Stomach smooth muscle (tissue), 2 donors: ENCODE data around the gene RER1.

Source experiments
- H3K27ac ChIP-seq: one replicate; pipeline ENCODE4 v1.7.0; 2013; ENCODE audit warnings: mild to moderate bottlenecking, low read length, inconsistent platforms
- H3K27me3 ChIP-seq, 2 donors: one replicate each; pipeline ENCODE4 v1.7.0; 2013; ENCODE audit warnings: low read length in 2 of 2; ENCODE audit not compliant: insufficient read depth in 2 of 2, control insufficient read depth in 1 of 2
- H3K36me3 ChIP-seq, 2 donors: one replicate each; pipeline ENCODE4 v1.7.0; 2013; ENCODE audit warnings: low read length in 2 of 2; ENCODE audit not compliant: control insufficient read depth in 2 of 2, insufficient read depth in 2 of 2
- H3K4me1 ChIP-seq: one replicate; pipeline ENCODE4 v1.7.0; 2013; ENCODE audit warnings: low read length; ENCODE audit not compliant: control insufficient read depth, insufficient read depth
- H3K4me3 ChIP-seq, 2 donors: one replicate each; pipeline ENCODE4 v1.7.0; 2013; ENCODE audit warnings: low read length in 2 of 2
- H3K9ac ChIP-seq, 2 donors: one replicate each; pipeline ENCODE4 v1.7.0; 2013; ENCODE audit warnings: low read length in 2 of 2, mild to moderate bottlenecking in 1 of 2
- H3K9me3 ChIP-seq, 2 donors: one replicate each; pipeline ENCODE4 v1.7.0; 2013; ENCODE audit warnings: low read length in 2 of 2; ENCODE audit not compliant: control insufficient read depth in 2 of 2
- donor health status: healthy.
- donor health status: Pancreatic carcinoma.

RER1 gene

DNA sequence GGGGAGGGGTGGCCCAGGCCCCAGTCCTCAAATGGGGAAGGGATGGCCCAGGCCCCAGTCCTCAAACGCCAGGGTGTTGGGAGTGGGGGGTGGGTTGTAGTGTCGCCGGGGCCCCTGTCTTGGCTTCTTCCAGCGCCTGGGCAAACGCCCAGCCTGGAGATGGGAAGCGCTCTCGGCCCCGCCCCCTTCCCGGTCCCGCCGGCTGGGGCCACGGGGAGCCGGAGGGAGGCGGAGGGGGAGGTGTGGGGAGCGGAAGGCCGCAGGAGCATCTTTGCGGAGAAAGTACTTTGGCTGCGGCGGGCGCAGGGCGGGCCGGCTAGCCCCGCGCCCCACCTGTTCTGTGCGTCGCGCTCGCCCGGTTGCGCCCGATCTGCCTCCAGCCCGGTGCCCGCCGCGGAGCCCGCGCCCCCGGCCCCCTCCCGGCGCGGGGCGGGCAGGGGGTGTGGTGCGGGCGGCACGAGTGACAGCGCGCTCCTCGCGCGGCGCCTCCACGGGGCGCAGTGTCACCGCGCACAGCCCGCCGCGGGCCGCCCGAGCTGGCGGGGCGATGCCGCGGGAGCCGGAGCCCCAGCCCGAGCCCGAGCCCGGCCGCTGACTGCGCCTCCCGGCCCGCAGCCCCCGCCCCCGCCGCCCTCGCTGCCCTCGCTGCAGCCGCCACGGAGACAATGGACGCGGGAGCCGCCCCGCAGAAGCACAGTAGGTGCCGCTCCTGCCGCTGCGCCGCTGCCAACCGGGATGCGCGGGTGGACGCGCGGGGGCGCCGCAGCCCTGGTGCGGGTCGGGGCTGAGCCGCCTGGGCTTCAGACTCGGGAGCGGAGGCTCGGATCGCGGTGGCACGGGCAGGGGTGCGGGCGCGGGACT is 51.9 kb downstream of the RER1 start:
- Histone ChIP-seq H3K9ac (no peak overlapping the region), H3K9me3 (no peaks in the 10 kb centered on the region), H3K4me1 (no peaks in the 10 kb centered on the region), H3K36me3 (no peaks in the 10 kb centered on the region), H3K27me3 (peaks cover 28 to 36% of the 10 kb centered on the region in 2 donors), H3K27ac (no peak overlapping the region), H3K4me3 (no peak overlapping the region)

GRCh38 chr1:2444138-2444591 is 52.5 kb downstream of the RER1 start:
- Histone ChIP-seq H3K9me3 (no peaks in the 10 kb centered on the region), H3K27me3 (peaks cover 26 to 36% of the 10 kb centered on the region in 2 donors), H3K4me1 (no peaks in the 10 kb centered on the region), H3K36me3 (no peaks in the 10 kb centered on the region), H3K9ac (no peak overlapping the region), H3K27ac (no peak overlapping the region), H3K4me3 (no peak overlapping the region)

- H3K9ac ChIP-seq: no peak overlapping the region
Measured at GRCh38 chr1:2445162-2445822, 53.7 kb downstream of the RER1 start.

DNA sequence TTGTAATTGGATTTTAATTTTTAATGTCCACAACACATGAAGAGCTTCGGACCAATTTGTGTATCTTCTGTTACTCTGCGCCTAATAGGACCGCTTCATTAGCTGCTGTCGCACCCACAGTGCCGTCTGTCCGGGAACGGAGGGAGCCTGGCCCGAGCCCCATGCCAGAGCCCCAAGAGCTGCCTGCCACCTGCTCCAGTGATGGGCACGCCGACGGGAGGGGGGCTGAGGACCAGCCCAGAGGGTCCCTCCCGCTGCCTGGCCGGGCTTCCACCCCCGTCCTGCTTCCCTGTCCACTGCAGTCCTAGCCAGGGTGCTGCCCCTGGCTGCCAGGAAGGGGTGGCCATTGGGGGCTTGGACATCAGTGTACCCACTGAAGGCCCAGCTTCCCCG is 54.2 kb downstream of the RER1 start:
- Histone ChIP-seq H3K9me3 (no peaks in the 10 kb centered on the region), H3K9ac (no peak overlapping the region), H3K27ac (no peak overlapping the region), H3K4me3 (no peak overlapping the region), H3K27me3 (peaks cover 26 to 37% of the 10 kb centered on the region in 2 donors), H3K36me3 (no peaks in the 10 kb centered on the region), H3K4me1 (no peaks in the 10 kb centered on the region)

More at GRCh38 chr1:2445162-2445822, 53.7 kb downstream of the RER1 start:
- H3K4me3 ChIP-seq: no peak overlapping the region
- no peaks in the 10 kb centered on the region for H3K36me3 ChIP-seq
- no peak overlapping the region for H3K27ac ChIP-seq
- H3K27me3 ChIP-seq: peaks cover 26 to 36% of the 10 kb centered on the region in 2 donors
- no peaks in the 10 kb centered on the region for H3K4me1 ChIP-seq
- H3K9me3 ChIP-seq: no peaks in the 10 kb centered on the region

- no peaks in the 10 kb centered on the region for H3K4me1 ChIP-seq
- H3K27ac ChIP-seq: no peak overlapping the region
- H3K27me3 ChIP-seq: peaks cover 27 to 42% of the 10 kb centered on the region in 2 donors
- no peak overlapping the region for H3K4me3 ChIP-seq
- H3K36me3 ChIP-seq: no peaks in the 10 kb centered on the region
- no peak overlapping the region for H3K9ac ChIP-seq
- no peaks in the 10 kb centered on the region for H3K9me3 ChIP-seq
Measured at GRCh38 chr1:2446394-2446793, 54.8 kb downstream of the RER1 start.

- H3K4me1 ChIP-seq: no peaks in the 10 kb centered on the region
- no peaks in the 10 kb centered on the region for H3K36me3 ChIP-seq
- no peak overlapping the region for H3K27ac ChIP-seq
- no peaks in the 10 kb centered on the region for H3K9me3 ChIP-seq
- H3K9ac ChIP-seq: no peak overlapping the region
- H3K4me3 ChIP-seq: no peak overlapping the region
- H3K27me3 ChIP-seq: peaks cover 24 to 39% of the 10 kb centered on the region in 2 donors
Measured at GRCh38 chr1:2446861-2447260, 55.2 kb downstream of the RER1 start.

DNA sequence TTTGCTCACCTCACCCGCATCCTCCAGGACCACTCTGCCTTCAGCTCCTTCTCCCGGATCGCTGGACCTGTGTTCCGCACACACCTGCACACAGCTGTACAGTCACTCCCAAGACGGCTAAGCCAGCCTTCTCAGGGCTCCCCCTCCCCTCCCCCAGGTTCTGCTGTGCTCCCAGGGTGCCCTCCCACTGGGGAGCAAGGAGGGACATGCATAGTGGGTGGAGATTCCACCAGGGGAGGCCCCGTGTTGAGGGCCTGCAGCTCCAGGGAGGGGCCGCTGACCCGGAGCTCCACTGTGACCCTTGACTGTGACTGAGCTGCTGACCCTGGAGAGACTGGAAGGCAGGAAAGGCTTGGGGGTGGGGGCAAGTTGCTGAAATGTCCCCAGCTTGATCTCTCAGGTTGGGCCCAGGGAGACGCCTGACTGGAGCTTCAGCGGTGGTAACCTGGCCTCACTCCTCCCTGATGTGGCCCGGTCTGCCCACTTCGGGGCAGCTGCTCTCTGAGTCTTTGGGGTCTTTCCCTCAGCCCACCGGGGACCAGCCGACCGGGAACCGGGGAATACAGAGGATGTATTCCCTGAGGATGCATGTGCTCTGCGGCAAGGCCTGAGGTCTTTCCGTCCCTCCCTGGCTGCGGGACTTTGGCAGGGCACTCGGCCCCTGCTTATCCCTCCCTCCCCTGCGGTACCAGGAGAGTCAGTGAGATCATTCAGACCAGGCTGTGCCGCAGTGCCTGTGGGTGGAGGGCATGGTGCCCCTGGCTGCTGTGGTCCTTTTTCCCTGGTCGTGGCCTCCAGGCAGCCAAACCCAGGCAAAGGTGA is 55.8 kb downstream of the RER1 start:
- no peaks in the 10 kb centered on the region for H3K9me3 ChIP-seq
- H3K27ac ChIP-seq: no peak overlapping the region
- H3K36me3 ChIP-seq: no peaks in the 10 kb centered on the region
- no peak overlapping the region for H3K9ac ChIP-seq
- no peak overlapping the region for H3K4me3 ChIP-seq
- H3K27me3 ChIP-seq: peaks cover 23 to 34% of the 10 kb centered on the region in 2 donors
- H3K4me1 ChIP-seq: no peaks in the 10 kb centered on the region

GRCh38 chr1:2448098-2448445 is 56.4 kb downstream of the RER1 start:
- no peak overlapping the region for H3K27ac ChIP-seq
- peaks cover 18 to 33% of the 10 kb centered on the region in 2 donors for H3K27me3 ChIP-seq
- H3K9me3 ChIP-seq: no peaks in the 10 kb centered on the region
- H3K9ac ChIP-seq: no peak overlapping the region
- H3K4me3 ChIP-seq: no peak overlapping the region
- no peaks in the 10 kb centered on the region for H3K4me1 ChIP-seq
- no peaks in the 10 kb centered on the region for H3K36me3 ChIP-seq

GRCh38 chr1:2449636-2450454 is 58.2 kb downstream of the RER1 start:
- no peaks in the 10 kb centered on the region for H3K36me3 ChIP-seq
- no peaks in the 10 kb centered on the region for H3K9me3 ChIP-seq
- H3K27me3 ChIP-seq: peaks cover 21 to 33% of the 10 kb centered on the region in 2 donors
- H3K27ac ChIP-seq: no peak overlapping the region
- H3K4me3 ChIP-seq: no peak overlapping the region
- H3K9ac ChIP-seq: no peak overlapping the region
- H3K4me1 ChIP-seq: no peaks in the 10 kb centered on the region

DNA sequence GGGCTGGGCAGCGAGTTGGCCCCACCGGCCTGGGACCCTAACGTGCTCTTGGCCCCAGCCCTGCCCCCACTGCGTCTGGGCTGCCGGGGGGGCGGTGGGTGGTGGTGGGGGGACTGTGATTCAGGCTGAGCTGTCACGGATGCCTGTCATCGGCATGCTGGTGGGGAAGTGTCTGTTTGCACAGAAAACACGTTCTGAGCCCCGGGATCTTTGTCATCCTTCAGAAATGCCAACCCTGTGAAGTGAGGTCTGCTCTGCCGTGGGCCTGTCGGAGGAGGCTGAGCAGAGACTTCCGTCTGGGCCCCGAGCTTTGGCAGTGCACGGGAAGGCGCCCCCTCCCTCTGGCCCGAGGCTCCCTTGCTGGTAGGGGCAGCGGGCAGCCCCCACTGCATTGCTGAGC is 60.1 kb downstream of the RER1 start:
- Histone ChIP-seq H3K36me3 (no peaks in the 10 kb centered on the region), H3K4me3 (no peak overlapping the region), H3K9ac (no peak overlapping the region), H3K27ac (no peak overlapping the region), H3K4me1 (no peaks in the 10 kb centered on the region), H3K27me3 (peaks cover 16 to 34% of the 10 kb centered on the region in 2 donors), H3K9me3 (no peaks in the 10 kb centered on the region)
